GM12878 (cell line): Measurements from ENCODE around the gene CIAO2A. TPM values are rescaled to one million over a fixed set of nuclear protein-coding genes. Genes with fewer than 3 reads are reported as not detected.

Experiments
- ATAC-seq: fragments of 200-7000 bp; cut with Tn5 transposase; 3 replicates; pipeline ENCODE4 v1.9.1; 2020; ENCODE audit warnings: mild to moderate bottlenecking, moderate library complexity
- BruUV-seq: library from RNA; stranded (reverse); fragments of 400-500 nt; replicated peaks from 2 replicates; lab custom pipeline; 2021; lab: Mats Ljungman, UMichigan
- CTCF ChIA-PET: fragments of 300-600 bp; sonication (Branson Sonifier 250); formaldehyde crosslinking; extraction: SDS; loops from one replicate; lab custom pipeline; 2021; ENCODE audit warnings: inconsistent platforms; lab: Yijun Ruan, JAX
- POLR2A ChIA-PET: fragments of 350-600 bp; formaldehyde crosslinking; extraction: SDS; loops from one replicate; lab custom pipeline; 2021; ENCODE audit warnings: inconsistent platforms; lab: Charles Lee
- RAD21 ChIA-PET: fragments of 300-600 bp; sonication (Branson Sonifier 250); formaldehyde crosslinking; loops from one replicate; lab custom pipeline; 2023; ENCODE audit warnings: antibody characterized with exemption; ENCODE audit not compliant: unreplicated experiment; lab: Charles Lee
- SMC1A ChIA-PET: fragments of 300-600 bp; sonication (Branson Sonifier 250); formaldehyde crosslinking; loops from one replicate; lab custom pipeline; 2023; ENCODE audit not compliant: unreplicated experiment, uncharacterized antibody; lab: Charles Lee
- DNase-seq: peaks from one replicate; pipeline ENCODE4 v3.0.0-alpha.2; 2011; ENCODE audit warnings: low read depth, low spot score
- FAIRE-seq: peaks from 3 replicates; lab custom pipeline; 2011; peaks lifted over from hg19 to GRCh38; lab: Jason Lieb, UNC
- H2AFZ ChIP-seq: 2 replicates; pipeline ENCODE4 v1.6.0; 2011; ENCODE audit warnings: low read depth, low read length, control low read depth; ENCODE audit not compliant: control insufficient read depth
- H3K27ac ChIP-seq: 2 replicates; pipeline ENCODE4 v1.5.1; 2011; ENCODE audit warnings: control low read depth; ENCODE audit not compliant: control insufficient read depth, insufficient read depth
- H3K27me3 ChIP-seq, 2 experiments: replicated peaks in 1 of 2; 2 replicates each; pipeline versions ENCODE4 v1.6.0 to v1.6.1; 2011; ENCODE audit warnings: low read length in 1 of 2; ENCODE audit not compliant: control insufficient read depth in 2 of 2, insufficient read depth in 2 of 2
- H3K36me3 ChIP-seq, 2 experiments: 2 replicates each; pipeline ENCODE4 v1.5.1; 2011; ENCODE audit warnings: low read length in 1 of 2; ENCODE audit not compliant: control insufficient read depth in 2 of 2, insufficient read depth in 2 of 2
- H3K4me1 ChIP-seq: 2 replicates; pipeline ENCODE4 v1.6.1; 2011; ENCODE audit warnings: mild to moderate bottlenecking, low read length, moderate library complexity, mixed read lengths; ENCODE audit not compliant: control insufficient read depth, insufficient read depth
- H3K4me2 ChIP-seq: 2 replicates; pipeline ENCODE4 v1.6.0; 2011; ENCODE audit warnings: control low read depth; ENCODE audit not compliant: control insufficient read depth, insufficient read depth
- H3K4me3 ChIP-seq: fragments of 200-600 bp; sonication (generic); 2 replicates; pipeline ENCODE4 v1.5.1; 2016
- H3K79me2 ChIP-seq: 2 replicates; pipeline ENCODE4 v1.6.0; 2011; ENCODE audit warnings: low read length; ENCODE audit not compliant: control insufficient read depth, insufficient read depth
- H3K9ac ChIP-seq: 2 replicates; pipeline ENCODE4 v1.8.0; 2011; ENCODE audit warnings: low read length, control low read depth, mixed read lengths; ENCODE audit not compliant: control insufficient read depth, insufficient read depth
- H3K9me3 ChIP-seq: replicated peaks from 3 replicates; pipeline ENCODE4 v1.5.1; 2011; ENCODE audit warnings: mild to moderate bottlenecking, low read length; ENCODE audit not compliant: control insufficient read depth, insufficient read depth
- H4K20me1 ChIP-seq: 2 replicates; pipeline ENCODE4 v1.6.0; 2011; ENCODE audit not compliant: control insufficient read depth, insufficient read depth
- BCL11A ChIP-seq: IDR thresholded peaks from 2 replicates; pipeline ENCODE4 v1.6.1; 2011; ENCODE audit warnings: low read depth, low read length
- CBX3 ChIP-seq: fragments of 200-600 bp; sonication (generic); IDR thresholded peaks from 2 replicates; pipeline ENCODE4 v1.6.1; 2016; ENCODE audit warnings: low read depth, borderline replicate concordance
- CHD4 ChIP-seq: fragments of 200-600 bp; sonication (generic); IDR thresholded peaks from 2 replicates; pipeline ENCODE4 v1.6.1; 2016; ENCODE audit warnings: mild to moderate bottlenecking
- MEF2A ChIP-seq: IDR thresholded peaks from 2 replicates; pipeline ENCODE4 v1.6.1; 2011; ENCODE audit warnings: low read depth, mild to moderate bottlenecking, low read length, moderate library complexity; ENCODE audit not compliant: insufficient read depth
- MEF2B ChIP-seq: fragments of 450-650 bp; IDR thresholded peaks from 2 replicates; pipeline ENCODE4 v1.6.1; 2018; ENCODE audit warnings: mild to moderate bottlenecking, moderate library complexity; ENCODE audit not compliant: partially characterized antibody, poor library complexity, severe bottlenecking
- MYC ChIP-seq: IDR thresholded peaks from 2 replicates; pipeline ENCODE4 v1.6.1; 2011; ENCODE audit warnings: mild to moderate bottlenecking, low read length, moderate library complexity, inconsistent platforms; ENCODE audit not compliant: insufficient read depth, insufficient replicate concordance, insufficient read length, severe bottlenecking
- ZSCAN29 ChIP-seq: fragments of 450-650 bp; IDR thresholded peaks from 2 replicates; pipeline ENCODE4 v1.6.1; 2017; ENCODE audit warnings: mild to moderate bottlenecking, moderate library complexity
- WGBS: methylation state at CpG from one replicate; pipeline ENCODE4 v1.1.6; 2016; ENCODE audit warnings: low lambda C conversion rate; ENCODE audit not compliant: insufficient replicate concordance, insufficient coverage; ENCODE audit errors: missing lambda C conversion rate; 5-methylcytosine and 5-hydroxymethylcytosine counted together
- in situ Hi-C: fragments of 300-500 bp; cut with MboI; formaldehyde crosslinking; loops from 9 replicates; pipeline ENCODE4 v1.14.3; 2018; ENCODE audit warnings: mixed read lengths
- intact Hi-C: fragments of 100-400 bp; cut with micrococcal nuclease; formaldehyde crosslinking; loops from one replicate; pipeline ENCODE4 v1.14.2; 2022; ENCODE audit not compliant: unreplicated experiment
- polyA plus RNA-seq, 11 experiments: library from polyadenylated mRNA; depleted of rRNA in 4 of 11; unstranded in 6 of 11; stranded (reverse) in 5 of 11; fragments of >200 nt; fragmentation: Nextera tagmentation in 4 of 11; fragmentation: Illumina TruSeq in 1 of 11; extraction: Ambion mirVana in 4 of 11; extraction: Trizol in 1 of 11; gene quantifications; 1 replicate in 1 of 11; 2 replicates in 10 of 11; pipeline versions ENCODE4 v1.2.1 to v1.2.3, GENCODE V29; 2011 to 2016; ENCODE audit warnings: inconsistent platforms in 2 of 11, missing spikeins in 2 of 11, low read depth in 1 of 11
- total RNA-seq, 4 experiments: library from RNA; depleted of rRNA in 3 of 4; stranded (reverse); fragments of >200 nt in 3 of 4; fragmentation: Illumina TruSeq in 1 of 4; extraction: Trizol in 1 of 4; gene quantifications; 2 replicates each; pipeline versions ENCODE4 v1.2.1 to v1.2.3, GENCODE V29; 2013 to 2021

CIAO2A gene
- total and polyA plus RNA-seq, 10 of the 15 experiments (the other 5 are each of a cell fraction or from before 2014, with no cell fraction given) = 94.5 to 400 (median 204) TPM

GRCh38 chr15:64037116-64037515 is 56.5 kb downstream of the CIAO2A start:
- peaks cover 10% of the 10 kb centered on the region for H3K79me2 ChIP-seq
- FAIRE-seq = no peak
- no peak for ATAC-seq
- H3K36me3 ChIP-seq = no peaks in the 10 kb centered on the region; a peak in 1 of 4 replicates
- no peak overlapping the region for H2AFZ ChIP-seq
- WGBS = 100% methylated on average over 3 of the region's 3 CpGs
- H3K27ac ChIP-seq = no peak overlapping the region
- SMC1A ChIA-PET = interaction anchor here (0.8 kb wide), 2 partner anchors 98 to 110 kb away, joined by 3 read pairs; no protein-coding TSS in a partner anchor
- CTCF ChIA-PET = interaction anchor here (1.0 to 1.6 kb wide), 4 partner anchors 9 to 285 kb away, joined by 3 to 12 read pairs (median 4); partner anchors contain the start of gene DAPK2
- POLR2A ChIA-PET = interaction anchor here (0.6 kb wide), 1 partner anchor 192 kb away, joined by 4 read pairs; no protein-coding TSS in a partner anchor
- in situ Hi-C loops (no loop called here), intact Hi-C loops (no loop called here)
- no peaks in the 10 kb centered on the region for H4K20me1 ChIP-seq
- RAD21 ChIA-PET = interaction anchor here (0.9 to 1.0 kb wide), 3 partner anchors 8 to 51 kb away, joined by 3 read pairs; no protein-coding TSS in a partner anchor
- H3K9ac ChIP-seq = no peak overlapping the region
- no peak for TF ChIP-seq CHD4
- no peak for TF ChIP-seq CBX3
- no peak for TF ChIP-seq MEF2A
- no peaks in the 10 kb centered on the region; the same call in 1 of the 2 replicates for H3K4me1 ChIP-seq
- DNase-seq = no peak
- no peak overlapping the region for H3K4me3 ChIP-seq
- H3K9me3 ChIP-seq = no peaks in the 10 kb centered on the region
- BruUV-seq = no TSS peak
- H3K4me2 ChIP-seq = no peak overlapping the region
- H3K27me3 ChIP-seq = no peaks in the 10 kb centered on the region

DNA sequence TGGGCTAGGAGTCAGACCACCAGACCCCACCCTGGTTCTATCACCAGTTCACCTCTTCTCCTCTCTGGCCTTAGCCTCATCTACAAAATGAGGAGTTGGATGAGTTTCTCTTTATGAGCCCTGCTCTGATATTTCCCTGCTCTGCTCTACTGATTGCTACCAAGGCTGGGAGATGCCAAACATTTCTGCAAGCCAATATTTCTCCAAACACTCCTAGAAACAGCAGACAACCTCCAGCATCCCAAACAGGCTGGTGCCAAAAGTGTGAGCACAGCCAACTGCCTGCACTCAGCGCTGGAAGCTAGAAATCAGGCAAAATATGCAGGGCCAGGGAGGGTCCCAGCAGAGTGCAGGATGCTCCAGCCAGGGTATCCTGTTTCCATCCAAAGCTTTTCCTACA is 58.1 kb downstream of the CIAO2A start:
- FAIRE-seq (no peak), DNase-seq (no peak), ATAC-seq (no peak)
- ChIA-PET POLR2A (no interaction called here), RAD21 (no interaction called here), SMC1A (no interaction called here), CTCF (no interaction called here)
- Histone ChIP-seq H3K36me3 (no peaks in the 10 kb centered on the region; a peak in 1 of 4 replicates), H4K20me1 (no peaks in the 10 kb centered on the region), H3K9me3 (no peaks in the 10 kb centered on the region), H3K27ac (no peak overlapping the region), H3K27me3 (no peaks in the 10 kb centered on the region), H3K9ac (no peak overlapping the region), H3K4me1 (no peaks in the 10 kb centered on the region; the same call in 1 of the 2 replicates), H3K79me2 (peaks cover 1% of the 10 kb centered on the region; the same call in 1 of the 2 replicates), H3K4me2 (no peak overlapping the region), H3K4me3 (no peak overlapping the region), H2AFZ (no peak overlapping the region)
- no peak for TF ChIP-seq BCL11A
- TF ChIP-seq MYC = no peak
- no peak for TF ChIP-seq ZSCAN29
- TF ChIP-seq MEF2B = no peak
- WGBS = 93% methylated on average over 1 of the region's 1 CpG
- no TSS peak for BruUV-seq
- in situ Hi-C loops (no loop called here), intact Hi-C loops (no loop called here)
